ENCODE data around the gene MZT2A. TPM values are rescaled to one million over a fixed set of nuclear protein-coding genes. Genes with fewer than 3 reads are reported as not detected.
"Not testable (repeated sequence)": the region's sequence is repeated elsewhere in the genome, so short reads cannot be mapped to it uniquely, and the experiment has no call there.

The MZT2A gene, protein sequence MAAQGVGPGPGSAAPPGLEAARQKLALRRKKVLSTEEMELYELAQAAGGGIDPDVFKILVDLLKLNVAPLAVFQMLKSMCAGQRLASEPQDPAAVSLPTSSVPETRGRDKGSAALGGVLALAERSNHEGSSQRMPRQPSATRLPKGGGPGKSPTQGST
- total RNA-seq, result 10 to 100 TPM; 74.9 to 84.4 TPM

DNA sequence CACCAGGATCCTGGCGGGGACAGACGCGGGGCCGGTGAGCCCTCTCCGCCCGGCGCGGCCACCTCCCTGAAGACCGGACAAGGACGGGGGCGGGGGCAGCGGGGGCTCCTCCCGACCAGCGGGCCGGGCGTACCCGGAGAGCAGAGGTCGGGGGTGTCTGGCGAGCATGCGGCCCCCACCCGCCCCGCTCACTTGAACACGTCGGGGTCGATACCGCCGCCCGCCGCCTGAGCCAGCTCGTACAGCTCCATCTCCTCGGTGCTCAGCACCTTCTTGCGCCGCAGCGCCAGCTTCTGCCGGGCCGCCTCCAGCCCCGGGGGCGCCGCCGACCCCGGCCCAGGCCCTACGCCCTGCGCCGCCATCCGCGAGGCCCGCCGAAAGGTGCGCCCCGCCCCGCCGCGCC, at the start of gene MZT2A:
Gene MZT2A (minus strand): TSS at position 383 of the 403 bp plus-strand sequence. CDS start 21 bp downstream, at position 362.
- Histone ChIP-seq H3K27ac (peak within 1 kb of the TSS; percentile 89 to 91), H3K4me1 (peaks cover 0 to 31% of the 10 kb centered on the region in 2 donors), H3K4me3 (peak within 1 kb of the TSS; percentile 80 to 83)
- H3K27me3 ChIP-seq; DNase-seq (ENCODE audit: low spot score); H3K9me3 ChIP-seq; H3K36me3 ChIP-seq: not testable (repeated sequence)

DNA sequence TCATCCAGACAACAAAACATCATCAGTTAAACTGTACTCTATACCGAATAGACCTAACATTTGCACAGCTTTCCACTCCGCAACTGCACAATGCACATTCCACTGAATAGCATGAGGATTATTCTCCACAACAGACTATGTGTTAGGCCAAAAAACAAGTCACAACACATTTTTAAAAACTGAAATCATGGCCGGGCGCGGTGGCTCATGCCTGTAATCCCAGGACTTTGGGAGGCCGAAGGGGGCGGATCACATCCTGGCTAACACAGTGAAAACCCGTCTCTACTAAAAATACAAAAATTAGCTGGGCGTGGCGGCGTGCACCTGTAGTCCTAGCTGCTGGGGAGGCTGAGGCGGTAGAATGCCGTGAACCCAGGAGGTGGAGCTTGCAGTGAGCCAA, 46.7 kb upstream of the MZT2A start:
- not testable (repeated sequence) for H3K9me3 ChIP-seq; H3K4me1 ChIP-seq; H3K4me3 ChIP-seq; DNase-seq (ENCODE audit: low spot score); H3K27me3 ChIP-seq; H3K27ac ChIP-seq; H3K36me3 ChIP-seq

DNA sequence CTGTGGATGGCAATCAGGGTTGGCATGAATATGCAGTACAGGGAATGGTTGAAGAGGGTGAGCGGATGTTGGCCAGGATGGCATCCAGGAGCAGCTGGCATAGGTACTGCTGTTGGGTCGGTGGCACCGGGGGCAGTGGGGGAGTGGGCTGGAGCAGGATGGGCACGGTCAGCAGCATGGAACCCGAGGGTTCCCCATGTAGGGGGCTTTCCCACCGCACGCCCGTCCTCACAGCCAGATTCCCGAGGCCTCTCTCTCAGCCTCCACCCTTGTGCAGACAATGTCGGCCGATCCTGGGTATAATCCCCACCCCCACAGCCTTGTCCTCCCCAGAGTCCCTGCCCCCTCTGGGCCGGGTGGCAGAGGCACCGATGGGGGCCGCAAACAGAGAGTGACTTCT, 44.6 kb upstream of the MZT2A start:
- not testable (repeated sequence) for H3K27ac ChIP-seq; H3K27me3 ChIP-seq; H3K4me1 ChIP-seq; H3K4me3 ChIP-seq; H3K9me3 ChIP-seq; DNase-seq (ENCODE audit: low spot score); H3K36me3 ChIP-seq

DNA sequence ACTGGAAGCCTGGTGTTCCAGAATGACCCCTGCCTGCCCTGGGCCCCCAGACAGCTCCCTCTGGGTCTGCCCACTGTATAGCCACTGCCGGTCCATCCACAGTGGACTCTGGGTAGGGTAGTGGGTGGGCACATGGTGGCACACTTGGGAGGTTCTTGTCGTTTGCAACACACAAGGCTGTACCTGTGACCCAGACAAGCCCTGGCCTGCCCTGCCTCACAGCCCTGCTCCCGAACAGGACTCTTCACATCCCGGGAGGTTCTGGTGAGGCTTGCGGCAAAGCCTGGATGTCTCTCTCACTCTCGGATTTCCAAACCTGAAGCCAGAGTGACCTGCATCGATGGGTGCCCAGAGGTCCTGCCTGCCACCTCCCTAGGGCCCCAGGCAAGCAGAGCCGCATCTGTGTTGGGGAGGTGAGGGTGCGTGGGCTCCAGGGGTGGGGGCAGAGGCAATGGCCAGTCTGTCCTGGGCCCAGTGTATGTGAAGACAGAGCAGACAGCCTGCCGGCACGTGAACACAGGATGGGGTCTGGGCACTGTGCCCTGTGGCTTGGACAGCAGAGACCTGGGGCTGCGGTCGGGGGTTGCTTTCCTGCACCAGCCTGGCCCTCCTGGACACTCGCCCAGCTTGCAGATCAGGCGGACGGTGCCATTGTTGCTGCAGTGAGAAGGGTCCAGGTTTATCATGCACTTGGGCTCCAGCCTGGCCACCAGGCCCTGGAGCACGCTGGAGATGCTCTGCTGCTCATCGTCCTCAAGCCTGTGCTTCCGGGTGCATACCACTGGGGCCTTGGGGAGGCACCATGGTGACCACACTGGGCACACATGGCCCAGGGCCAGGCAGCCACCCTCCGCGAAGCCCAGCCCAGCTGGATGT, 44.0 kb upstream of the MZT2A start:
- not testable (repeated sequence) for H3K27ac ChIP-seq, H3K4me3 ChIP-seq, H3K4me1 ChIP-seq, H3K36me3 ChIP-seq, H3K9me3 ChIP-seq, H3K27me3 ChIP-seq
- peak; percentile 54 for DNase-seq (ENCODE audit: low spot score)

DNA sequence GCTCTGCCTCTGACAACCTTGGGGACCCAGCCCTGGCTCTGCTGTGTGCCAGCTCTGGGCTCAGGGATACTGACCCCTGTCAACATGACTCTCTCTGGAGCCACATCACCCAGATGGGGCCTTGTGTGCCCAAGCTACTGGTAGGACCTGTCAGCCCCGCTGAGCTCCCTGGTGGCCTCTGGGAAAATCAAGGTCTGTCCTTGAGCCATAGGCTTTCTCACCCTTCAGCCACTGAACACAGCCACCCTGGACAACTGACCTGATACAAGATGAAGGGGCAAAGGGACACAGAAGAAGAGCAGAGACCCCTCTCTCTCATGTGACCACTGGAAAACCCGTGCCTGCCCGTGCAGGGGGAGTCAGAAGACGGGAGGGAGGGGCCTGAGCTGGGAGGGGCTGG, 43.3 kb upstream of the MZT2A start:
- DNase-seq (ENCODE audit: low spot score), result peak; percentile 54
- no peaks in the 10 kb centered on the region for H3K36me3 ChIP-seq
- H3K4me1 ChIP-seq, result no peaks in the 10 kb centered on the region
- TF ChIP-seq, protein P1, sequence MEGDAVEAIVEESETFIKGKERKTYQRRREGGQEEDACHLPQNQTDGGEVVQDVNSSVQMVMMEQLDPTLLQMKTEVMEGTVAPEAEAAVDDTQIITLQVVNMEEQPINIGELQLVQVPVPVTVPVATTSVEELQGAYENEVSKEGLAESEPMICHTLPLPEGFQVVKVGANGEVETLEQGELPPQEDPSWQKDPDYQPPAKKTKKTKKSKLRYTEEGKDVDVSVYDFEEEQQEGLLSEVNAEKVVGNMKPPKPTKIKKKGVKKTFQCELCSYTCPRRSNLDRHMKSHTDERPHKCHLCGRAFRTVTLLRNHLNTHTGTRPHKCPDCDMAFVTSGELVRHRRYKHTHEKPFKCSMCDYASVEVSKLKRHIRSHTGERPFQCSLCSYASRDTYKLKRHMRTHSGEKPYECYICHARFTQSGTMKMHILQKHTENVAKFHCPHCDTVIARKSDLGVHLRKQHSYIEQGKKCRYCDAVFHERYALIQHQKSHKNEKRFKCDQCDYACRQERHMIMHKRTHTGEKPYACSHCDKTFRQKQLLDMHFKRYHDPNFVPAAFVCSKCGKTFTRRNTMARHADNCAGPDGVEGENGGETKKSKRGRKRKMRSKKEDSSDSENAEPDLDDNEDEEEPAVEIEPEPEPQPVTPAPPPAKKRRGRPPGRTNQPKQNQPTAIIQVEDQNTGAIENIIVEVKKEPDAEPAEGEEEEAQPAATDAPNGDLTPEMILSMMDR (IDR thresholded peaks at IDR 0.05), result no peak
- no peaks in the 10 kb centered on the region for H3K27me3 ChIP-seq
- no peak overlapping the region for H3K4me3 ChIP-seq
- H3K27ac ChIP-seq, result no peak overlapping the region
- H3K9me3 ChIP-seq, result no peaks in the 10 kb centered on the region

DNA sequence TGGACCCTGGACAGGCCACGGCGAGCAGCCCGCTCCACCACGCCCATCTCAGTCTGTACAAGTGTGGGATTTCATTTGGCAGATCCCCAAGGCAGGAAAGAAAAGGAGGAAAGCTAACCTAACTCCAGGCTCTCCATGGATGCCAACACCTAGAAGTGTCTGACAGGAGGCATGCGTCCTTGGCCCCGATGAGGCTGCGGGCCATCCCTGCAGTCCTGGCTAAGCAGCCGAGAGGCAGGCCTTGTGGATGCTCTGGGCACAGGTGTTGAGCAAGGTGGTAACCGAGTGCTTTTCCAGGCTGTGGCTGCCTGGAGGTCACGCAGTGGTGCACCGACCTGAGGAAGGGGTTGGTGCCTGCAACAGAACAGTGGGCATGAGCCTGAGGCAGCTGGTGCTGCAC, 42.8 kb upstream of the MZT2A start:
- not testable (repeated sequence) for H3K27me3 ChIP-seq; H3K9me3 ChIP-seq; H3K27ac ChIP-seq; H3K4me1 ChIP-seq; H3K4me3 ChIP-seq; H3K36me3 ChIP-seq; DNase-seq (ENCODE audit: low spot score)

DNA sequence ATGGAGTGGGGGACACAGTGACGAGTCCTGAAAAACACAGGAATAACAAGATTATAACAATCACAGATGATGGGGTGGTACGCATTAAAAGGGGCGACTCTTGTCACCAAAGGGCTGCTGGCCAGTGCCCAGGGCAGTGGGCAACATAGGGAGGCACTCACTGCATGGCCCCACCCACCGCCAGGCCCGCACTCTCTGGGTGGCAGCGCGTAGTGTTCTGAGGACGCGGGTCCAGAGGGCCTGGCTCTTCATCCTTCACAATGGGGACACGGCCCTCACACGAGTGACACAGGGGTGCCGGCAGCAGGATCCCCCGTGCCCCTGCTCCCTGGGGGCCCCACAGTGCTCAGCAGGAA, 42.1 kb upstream of the MZT2A start:
- H3K9me3 ChIP-seq; H3K27ac ChIP-seq; H3K27me3 ChIP-seq; H3K4me3 ChIP-seq; H3K4me1 ChIP-seq; DNase-seq (ENCODE audit: low spot score); H3K36me3 ChIP-seq: not testable (repeated sequence)

DNA sequence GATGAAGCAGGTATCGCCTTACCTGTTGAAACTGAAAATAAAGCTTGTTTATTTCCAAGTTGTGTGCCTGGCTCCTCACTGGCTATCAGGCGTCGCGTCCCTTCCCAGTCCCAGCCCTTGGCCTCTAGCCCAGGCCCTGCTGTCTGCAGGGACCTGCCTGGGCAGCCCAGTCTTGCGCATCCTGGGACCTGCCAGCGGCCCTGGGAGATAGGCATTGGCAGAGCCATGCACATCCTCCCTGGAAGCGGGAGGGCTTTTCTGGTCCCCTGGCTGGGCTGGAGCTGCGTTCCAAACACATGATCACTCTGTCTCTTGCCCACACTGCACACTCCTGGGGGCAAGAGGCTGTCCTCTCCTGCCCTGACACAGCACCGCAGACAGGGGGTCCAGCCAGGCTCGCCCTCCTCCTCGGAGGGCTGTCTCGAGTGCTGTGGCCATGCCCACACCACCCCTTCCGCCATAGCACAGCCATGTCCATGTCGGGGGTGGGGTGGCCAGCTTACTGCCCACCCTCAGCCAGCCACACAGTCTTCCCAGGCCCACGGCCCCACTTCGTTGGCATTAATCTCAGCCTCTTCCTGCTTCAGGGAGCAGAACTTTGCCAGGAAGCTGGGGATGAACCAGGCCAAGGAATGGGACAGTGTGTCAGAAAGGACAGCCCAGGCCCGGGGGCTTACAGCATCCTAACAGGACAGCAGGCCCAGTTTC, 41.6 kb upstream of the MZT2A start:
- peak; percentile 50 for DNase-seq (ENCODE audit: low spot score)
- not testable (repeated sequence) for H3K27ac ChIP-seq, H3K4me3 ChIP-seq, H3K9me3 ChIP-seq, H3K4me1 ChIP-seq, H3K36me3 ChIP-seq, H3K27me3 ChIP-seq

DNA sequence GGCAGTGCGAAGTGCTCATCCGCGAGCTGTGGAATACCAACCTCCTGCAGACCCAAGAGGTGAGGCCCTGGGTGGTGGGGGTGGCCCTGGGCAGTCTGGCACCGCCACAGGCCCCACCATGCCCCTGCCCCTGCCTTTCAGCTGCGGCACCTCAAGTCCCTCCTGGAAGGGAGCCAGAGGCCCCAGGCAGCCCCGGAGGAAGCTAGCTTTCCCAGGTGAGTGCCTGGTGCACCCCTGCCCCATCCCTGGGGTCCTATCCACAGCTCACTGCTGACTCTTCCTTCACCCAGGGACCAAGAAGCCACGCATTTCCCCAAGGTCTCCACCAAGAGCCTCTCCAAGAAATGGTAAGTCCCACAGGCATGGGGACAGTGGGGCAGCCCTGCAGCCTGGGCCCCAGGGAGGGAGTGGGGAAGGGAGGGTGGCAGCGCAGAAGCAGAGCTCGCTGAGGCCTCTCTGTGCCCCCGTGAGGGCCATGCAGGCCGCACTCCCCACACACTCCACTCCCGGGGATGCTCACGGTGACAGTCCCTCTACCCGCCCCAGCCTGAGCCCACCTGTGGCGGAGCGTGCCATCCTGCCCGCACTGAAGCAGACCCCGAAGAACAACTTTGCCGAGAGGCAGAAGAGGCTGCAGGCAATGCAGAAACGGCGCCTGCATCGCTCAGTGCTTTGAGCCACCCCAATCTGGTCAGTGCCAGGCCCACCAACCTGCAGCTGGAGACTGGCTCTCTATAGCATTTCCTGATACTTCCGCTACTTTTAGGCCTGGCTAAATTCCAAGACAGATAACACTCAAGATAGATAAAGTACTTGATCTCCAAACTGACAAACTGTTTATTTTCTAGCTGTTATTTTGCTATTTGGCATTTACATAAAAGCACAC, 40.8 kb upstream of the MZT2A start:
- H3K9me3 ChIP-seq, H3K4me1 ChIP-seq, H3K4me3 ChIP-seq, H3K27ac ChIP-seq, H3K36me3 ChIP-seq, H3K27me3 ChIP-seq: not testable (repeated sequence)
- DNase-seq (ENCODE audit: low spot score), result peak; percentile 43

DNA sequence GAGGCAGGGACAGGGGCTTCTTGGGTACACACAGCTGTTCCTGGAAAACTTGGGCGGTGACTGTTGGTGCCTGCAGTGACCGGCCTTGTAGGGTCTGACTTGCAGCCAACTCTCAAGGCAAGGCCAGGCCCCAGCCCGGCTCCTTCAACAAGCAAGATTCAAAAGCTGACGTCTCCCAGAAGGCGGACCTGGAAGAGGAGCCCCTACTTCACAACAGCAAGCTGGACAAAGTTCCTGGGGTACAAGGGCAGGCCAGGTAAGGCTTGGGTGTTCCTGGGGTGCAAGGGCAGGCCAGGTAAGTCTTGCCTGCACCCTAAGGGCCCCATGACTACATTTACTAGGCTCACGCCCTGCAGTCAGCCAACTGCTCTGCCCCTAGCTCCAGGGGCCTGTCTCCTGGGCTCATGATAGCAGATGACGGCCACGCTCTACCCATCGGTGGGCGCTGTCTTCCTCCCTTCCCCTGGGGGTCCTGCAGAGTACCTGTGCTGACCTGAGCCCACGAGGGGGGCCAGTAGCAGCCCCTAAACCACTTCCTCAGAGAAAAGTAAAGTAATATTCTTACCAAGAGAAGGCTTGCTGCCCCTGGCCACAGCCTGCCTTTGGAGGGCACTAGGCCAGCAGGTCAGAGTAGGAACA, 39.5 kb upstream of the MZT2A start:
- not testable (repeated sequence) for H3K27ac ChIP-seq, H3K9me3 ChIP-seq, H3K4me3 ChIP-seq, H3K27me3 ChIP-seq, H3K36me3 ChIP-seq, H3K4me1 ChIP-seq
- DNase-seq (ENCODE audit: low spot score), result peak; percentile 30

DNA sequence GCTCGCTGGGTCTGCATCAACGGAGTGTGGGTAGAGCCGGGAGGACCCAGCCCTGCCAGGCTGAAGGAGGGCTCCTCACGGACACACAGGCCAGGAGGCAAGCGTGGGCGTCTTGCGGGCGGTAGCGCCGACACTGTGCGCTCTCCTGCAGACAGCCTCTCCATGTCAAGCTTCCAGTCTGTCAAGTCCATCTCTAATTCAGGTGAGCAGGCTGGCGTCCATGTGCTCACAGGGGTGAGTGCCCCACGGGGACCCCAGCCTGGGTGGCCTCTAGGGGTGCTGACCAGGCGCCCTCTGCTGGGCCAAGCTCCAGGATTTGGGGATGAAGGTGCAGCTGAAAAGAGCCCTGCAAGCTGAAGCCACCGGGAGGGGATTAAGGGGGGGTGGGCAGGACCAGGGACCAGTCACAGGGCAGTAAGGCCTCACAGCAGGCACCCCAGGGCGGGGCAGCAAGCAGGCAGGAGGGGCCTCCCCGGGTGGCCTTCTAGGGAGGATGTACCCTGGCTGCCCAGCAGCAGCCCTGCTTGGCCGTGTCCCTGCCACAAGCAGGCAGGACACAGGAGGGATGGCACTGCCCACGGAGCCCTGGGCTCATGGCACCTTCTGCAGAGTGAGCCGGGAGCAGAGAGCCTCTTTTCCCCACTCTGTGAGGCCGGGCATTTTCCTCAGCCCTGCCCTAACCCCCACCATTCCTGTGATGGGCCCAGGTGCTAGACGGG, 38.6 kb upstream of the MZT2A start:
- H3K27ac ChIP-seq, H3K36me3 ChIP-seq, H3K9me3 ChIP-seq, H3K4me3 ChIP-seq, H3K4me1 ChIP-seq, H3K27me3 ChIP-seq: not testable (repeated sequence)
- peak; percentile 46 for DNase-seq (ENCODE audit: low spot score)

DNA sequence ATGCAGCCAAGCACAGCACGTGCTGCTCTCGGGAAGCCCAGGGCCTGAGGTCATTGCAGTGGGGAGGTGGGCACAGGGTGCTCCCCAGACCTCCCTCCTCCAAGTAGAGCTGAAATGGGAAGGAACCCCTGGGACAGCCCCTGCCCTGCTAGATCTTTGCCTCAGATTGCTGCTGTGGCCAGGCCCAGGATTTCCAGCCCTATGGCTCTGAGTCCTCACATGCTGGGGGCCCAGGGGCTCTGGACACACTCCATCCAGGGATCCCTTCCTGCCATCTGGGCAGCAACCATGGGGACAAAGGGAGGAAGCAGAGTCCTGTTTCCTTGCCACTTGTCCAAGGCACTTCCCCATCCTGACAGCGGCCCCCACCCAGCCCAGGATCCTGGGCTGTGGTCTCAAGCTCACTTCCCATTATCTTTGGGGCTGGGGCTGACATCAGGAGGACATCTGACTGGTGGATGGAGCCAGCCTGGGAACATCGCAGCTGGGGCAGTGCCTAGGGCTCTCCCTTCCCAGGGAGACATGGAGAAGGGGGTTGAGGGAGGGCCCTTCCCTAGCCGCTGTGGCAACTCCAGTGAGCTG, 37.8 kb upstream of the MZT2A start:
- not testable (repeated sequence) for H3K9me3 ChIP-seq, H3K27ac ChIP-seq, H3K36me3 ChIP-seq, H3K27me3 ChIP-seq, H3K4me3 ChIP-seq, H3K4me1 ChIP-seq
- peak; percentile 53 for DNase-seq (ENCODE audit: low spot score)

Measured in right atrium auricular region (tissue), 2 donors.